SH-SY5Y (cell line): ENCODE results near the gene NR2F1-AS1.

Source experiments
- GATA2 ChIP-seq: IDR thresholded peaks from 2 replicates; pipeline ENCODE4 v1.6.1; 2011; ENCODE audit warnings: mild to moderate bottlenecking, low read depth, low read length
- GATA3 ChIP-seq: IDR thresholded peaks from 2 replicates; pipeline ENCODE4 v1.6.1; 2011; ENCODE audit warnings: low read depth, mild to moderate bottlenecking, low read length, moderate library complexity

NR2F1-AS1 gene

DNA sequence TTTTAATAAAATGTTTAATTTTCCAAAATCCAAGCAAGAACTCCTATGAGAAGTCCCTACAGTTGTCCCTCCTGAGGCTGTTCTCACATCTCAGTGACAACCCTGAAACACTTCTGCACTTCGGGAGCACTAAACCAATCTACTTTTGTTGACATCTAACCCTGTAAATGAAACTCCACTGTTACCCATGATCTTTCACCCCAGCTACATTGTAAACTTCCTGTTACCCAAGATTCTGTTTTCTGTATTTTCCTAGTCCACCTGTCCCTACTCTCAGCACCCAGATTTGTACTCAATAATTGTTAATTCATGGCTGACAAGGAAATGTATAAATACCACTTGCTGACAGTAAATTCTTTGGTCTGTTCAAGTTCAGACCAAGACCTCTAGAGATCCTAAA lies 153.7 kb downstream of the NR2F1-AS1 start:
- TF ChIP-seq GATA3 (no peak), GATA2 (no peak)

DNA sequence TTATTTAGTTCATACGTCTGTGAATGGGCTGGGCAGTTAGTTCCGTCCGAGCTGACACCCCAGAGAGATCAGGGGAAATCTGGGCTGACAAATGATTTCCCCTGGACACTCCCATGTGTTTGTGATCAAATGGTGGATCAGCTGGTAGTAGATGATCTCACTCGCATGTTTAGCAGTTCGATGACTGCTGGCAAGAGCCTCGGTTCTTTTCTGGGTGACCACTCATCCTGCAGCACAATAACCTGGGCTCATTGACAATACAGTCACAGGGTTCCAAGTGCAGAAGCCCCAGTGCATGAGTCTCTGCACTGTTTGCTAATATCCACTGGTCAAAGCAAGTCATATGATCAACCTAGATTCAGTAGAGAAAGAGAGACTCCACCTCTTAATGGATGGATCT lies 155.9 kb downstream of the NR2F1-AS1 start:
- TF ChIP-seq GATA2 (no peak), GATA3 (no peak)

DNA sequence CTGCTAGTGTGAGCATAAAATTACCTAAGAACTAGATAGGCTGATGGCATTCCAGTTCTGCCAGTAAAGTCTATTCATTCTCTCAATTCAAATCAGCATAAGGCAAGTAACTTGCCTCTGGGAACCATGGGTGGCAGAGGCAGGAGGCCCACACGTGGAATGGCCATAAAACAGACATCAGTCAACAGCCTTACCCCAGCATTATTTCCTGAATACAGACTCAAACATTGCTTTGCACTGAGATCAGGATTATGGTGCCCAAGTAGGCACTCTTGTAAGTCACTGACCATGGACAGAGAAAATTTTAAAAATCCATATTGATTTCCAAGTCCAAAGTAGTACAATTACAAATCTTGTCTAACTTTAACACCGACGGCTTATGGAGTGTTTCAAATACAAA lies 157.7 kb downstream of the NR2F1-AS1 start:
- TF ChIP-seq GATA2 (no peak), GATA3 (no peak)

DNA sequence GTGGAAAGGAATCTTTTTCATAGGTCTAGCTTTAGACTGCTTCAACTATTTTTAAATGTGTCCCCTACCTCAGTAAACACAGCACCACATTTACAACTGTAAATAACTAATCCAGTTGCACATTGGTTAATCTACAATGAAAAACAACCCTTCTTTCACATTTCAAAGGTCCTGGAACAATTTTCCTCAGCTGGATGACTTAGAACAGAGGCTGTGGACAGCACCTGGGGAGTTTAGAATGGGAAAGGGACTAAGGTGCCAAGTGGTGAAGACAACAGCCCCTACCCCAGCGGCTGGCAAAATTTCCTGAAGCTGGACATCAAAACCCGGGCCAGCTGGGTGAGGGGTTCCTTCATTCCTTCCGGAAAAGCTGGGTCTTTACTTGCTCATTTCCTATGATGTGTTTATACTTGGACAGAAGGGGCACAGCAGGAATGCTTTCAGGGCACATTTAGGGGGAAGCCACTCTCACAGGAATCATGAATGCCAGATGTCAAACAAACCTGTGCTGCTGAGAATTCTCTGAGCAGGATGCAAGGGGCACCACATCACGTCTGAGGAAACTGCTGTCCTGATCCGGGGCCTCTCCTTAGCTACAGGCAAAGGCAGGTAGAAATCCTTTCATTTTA lies 158.3 kb downstream of the NR2F1-AS1 start:
- TF ChIP-seq GATA2: no peak

DNA sequence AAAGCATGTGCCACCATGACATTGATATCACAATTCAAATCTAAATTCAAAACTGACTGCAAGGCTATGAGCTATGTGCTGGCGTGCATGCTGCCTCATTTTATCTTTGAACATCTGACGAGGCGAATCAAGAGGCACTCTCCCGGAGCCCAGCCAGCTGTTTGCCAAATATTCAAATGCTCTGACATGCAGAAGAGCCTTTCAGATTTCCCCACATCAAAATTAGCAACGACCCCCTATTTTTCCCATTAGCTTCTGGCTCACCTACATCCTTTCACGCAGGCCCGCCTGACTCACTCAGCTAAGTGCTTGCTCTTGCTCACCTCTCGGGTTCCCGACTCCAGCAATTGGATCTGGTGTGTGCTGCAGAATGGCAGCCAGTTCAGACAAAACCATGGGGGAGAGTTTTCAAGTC lies 159.0 kb downstream of the NR2F1-AS1 start:
- TF ChIP-seq GATA3 (peak; percentile 90), GATA2 (peak; percentile 97)

DNA sequence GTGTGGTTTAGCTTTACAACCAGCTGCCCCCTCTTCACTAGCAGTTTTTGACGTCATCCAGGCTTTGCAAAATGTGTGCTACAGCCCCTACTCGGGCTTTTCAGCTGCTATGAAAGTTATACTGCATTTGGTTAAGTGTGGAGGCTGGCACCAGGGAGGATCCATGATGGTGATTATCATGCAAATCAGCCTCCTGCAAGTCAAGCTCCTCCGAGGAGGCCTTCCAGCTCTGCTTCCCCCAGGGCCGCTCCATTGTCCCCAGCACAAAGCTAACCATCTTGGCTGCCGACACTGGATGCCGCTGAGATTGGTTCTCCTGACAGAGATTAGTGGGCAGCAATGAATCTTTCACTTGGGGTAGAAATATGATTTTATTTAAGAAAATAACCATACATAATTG lies 159.6 kb downstream of the NR2F1-AS1 start:
- no peak for TF ChIP-seq GATA3
- TF ChIP-seq GATA2: no peak

DNA sequence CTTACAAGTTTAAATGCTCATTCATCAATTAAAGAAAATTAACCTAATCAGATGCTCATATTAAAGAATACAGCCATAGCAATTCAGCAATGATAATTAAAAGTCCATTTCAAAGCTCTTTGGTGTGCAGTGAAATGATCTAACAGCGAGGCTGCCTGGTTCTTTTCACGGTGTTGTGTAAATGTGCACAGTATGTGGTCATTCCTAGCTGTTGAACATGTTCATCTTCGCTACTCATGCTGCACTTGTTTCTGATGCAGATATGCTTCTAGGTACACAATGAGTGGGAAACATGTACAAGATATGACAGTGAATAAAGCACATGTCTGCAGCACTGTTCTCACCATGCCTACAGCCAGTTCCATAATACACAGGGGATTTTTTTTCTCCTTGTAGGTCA lies 163.5 kb downstream of the NR2F1-AS1 start:
- no peak for TF ChIP-seq GATA2
- no peak for TF ChIP-seq GATA3

DNA sequence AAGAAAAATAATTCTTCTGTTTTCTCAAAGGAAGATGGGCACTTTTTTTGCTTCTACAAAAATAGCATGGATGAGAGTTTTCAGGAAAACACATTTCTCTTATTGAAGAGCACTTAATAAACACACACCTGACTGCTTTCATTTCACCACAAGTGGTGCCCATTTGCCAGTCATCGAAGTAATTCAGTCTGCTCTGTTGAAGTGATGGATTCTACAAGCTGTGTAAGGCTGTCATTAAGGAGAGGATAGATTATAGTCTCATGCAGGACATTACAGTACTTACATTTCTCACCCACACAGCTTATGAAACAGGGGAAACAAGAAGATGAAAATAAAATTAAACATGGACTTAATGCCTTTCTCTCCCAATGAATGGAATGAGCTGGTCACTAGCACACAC lies 165.2 kb downstream of the NR2F1-AS1 start:
- TF ChIP-seq GATA3: no peak
- TF ChIP-seq GATA2: no peak

DNA sequence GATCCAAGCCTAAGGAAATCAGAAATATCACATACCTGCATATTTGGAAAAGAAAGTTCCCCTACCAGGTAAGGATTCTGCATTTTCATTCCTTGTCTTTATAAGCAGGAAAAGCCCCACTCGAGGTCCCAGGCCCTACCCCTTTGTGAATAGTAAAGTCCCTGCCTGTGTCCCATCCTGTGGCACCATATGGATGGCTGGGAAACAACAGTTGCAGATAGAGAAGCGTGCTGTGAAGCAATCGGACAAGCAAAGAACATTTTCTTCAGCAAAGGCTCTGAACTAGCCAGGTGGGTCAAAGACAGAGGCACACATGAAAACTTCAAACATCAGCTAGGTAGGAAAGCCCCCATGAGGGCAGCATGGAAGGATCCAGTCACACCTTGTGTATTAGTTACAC lies 169.3 kb downstream of the NR2F1-AS1 start:
- TF ChIP-seq GATA3 (no peak), GATA2 (no peak)

DNA sequence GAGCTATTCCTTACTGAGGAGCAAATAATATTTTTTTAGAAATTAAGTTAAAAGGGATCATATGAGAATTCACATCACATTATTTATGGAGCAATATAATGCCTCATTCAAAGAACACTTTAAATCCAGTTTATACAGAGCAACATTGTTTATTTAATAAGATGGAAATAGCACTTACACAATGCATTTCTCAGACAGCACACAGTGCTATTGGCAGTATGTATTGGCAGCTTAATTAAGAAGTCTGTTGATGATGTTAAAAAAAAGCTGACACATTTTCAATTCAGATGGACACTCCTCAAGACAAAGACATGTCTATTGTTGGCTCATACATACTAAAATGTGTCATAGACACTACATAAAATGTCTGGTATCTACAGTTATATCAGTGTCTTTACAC lies 171.3 kb downstream of the NR2F1-AS1 start:
- TF ChIP-seq GATA3 (no peak), GATA2 (no peak)

DNA sequence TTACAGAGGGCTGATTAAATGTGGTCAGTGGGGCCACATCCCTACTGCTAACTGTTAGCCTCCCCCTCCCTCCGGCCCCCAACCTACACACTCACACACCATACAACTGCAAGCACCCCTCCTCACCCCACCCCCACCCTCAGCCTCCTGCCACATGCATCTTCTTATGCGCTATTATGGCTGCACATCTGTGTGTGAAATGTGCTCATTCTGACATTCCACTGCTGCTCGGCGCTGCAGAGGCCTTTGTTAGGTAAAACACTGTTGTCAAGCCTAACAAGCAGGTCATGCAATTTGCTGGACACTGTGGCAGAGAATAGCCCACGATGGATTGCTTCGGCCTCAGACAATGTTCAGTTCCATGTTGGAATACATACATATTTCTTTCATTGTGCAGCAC lies 173.6 kb downstream of the NR2F1-AS1 start:
- TF ChIP-seq GATA3 (no peak), GATA2 (no peak)

DNA sequence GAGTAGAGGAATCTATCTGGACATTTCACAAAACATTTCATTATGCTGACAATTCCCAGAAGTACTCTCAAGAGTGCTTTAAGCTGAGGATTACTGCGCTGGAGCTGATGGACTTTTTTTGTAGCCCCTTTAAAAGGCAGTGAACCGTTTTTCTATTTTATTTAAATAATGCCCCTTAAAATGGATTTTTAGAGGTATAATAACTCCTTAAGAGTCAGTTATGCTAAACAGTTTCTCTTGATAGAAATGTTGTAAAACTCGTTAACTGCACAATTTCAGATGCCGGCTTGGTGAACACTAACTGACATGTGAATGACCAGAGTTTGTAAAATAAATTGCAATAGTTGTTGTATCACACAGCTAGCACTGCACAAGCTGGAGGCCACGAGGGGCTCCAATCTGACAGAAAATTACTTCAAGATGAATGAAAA lies 174.0 kb downstream of the NR2F1-AS1 start:
- TF ChIP-seq GATA2 (no peak), GATA3 (no peak)

DNA sequence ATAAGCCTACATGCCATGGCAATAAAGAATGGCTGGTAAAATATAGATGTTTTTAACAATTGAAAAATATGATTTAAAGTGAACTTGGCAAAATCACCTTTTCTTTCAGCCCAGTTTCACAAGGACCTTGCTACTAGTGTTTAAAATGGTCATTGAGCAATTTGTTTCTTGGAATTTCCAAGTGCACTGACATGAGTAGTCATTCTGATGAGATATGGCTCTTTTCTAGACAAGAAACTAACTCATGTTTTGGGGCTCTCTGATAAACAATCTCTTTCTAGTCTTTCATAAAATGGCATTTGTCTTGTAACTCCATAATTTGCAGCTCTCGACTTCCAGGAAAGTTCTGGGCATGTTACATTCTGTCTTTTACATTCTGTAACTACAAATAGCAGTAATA lies 176.8 kb downstream of the NR2F1-AS1 start:
- TF ChIP-seq GATA2 (no peak), GATA3 (no peak)

DNA sequence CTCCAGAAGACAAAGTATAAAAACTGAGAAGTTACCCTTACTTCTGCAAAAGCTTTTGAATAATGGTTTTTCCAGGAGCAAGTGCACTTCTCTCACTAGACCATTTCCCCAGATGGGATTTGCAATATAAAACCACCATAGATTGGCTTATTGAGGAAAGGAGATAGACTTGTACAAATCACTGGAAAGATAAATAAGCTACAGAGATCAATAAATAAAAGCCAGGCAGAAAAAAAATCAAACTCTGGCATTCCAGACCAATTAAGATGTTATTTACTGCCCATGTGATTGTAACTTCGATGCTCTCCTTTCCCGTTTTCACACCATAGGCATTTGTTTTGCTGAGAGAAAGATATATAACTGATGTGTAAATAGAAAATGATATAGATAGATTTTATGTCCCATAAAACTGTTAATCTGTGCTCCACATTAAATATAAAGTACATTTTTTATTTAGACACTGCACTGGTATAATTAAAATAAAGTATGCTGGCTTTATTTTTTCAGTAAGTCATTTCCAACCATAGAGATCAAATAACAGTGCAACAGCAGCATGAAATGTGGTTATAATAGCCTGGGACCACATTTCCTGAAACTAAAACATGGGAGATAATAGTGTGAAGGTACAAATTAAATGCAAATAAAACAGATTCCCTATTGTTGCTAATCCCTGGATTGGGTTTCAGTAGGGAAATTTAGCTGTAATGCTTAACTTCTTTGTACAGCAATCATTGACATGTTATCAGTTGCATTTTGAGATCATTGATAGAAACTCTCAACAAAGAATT lies 177.7 kb downstream of the NR2F1-AS1 start:
- TF ChIP-seq GATA3: no peak
- no peak for TF ChIP-seq GATA2

DNA sequence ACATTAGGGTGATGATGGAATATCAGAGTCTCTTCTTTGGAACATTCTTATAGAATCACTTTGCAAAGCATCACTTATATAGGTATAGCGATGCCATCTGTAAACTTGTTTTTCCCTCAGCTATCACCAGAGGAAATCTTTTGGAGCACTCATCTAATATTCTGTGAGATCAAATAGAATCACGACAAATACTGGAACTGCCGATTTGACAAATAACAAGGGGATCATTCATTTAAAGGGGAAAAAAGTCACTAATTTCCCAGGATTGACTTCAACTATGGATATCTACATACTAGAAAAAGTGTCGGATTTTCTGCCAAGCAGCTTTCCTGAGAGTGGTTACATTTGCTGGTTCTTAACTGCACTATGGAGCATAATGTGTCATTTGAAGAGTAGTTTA lies 178.6 kb downstream of the NR2F1-AS1 start:
- TF ChIP-seq GATA3 (no peak), GATA2 (no peak)
